Measurements from ENCODE around the gene BAZ1B.

Gene BAZ1B

DNA sequence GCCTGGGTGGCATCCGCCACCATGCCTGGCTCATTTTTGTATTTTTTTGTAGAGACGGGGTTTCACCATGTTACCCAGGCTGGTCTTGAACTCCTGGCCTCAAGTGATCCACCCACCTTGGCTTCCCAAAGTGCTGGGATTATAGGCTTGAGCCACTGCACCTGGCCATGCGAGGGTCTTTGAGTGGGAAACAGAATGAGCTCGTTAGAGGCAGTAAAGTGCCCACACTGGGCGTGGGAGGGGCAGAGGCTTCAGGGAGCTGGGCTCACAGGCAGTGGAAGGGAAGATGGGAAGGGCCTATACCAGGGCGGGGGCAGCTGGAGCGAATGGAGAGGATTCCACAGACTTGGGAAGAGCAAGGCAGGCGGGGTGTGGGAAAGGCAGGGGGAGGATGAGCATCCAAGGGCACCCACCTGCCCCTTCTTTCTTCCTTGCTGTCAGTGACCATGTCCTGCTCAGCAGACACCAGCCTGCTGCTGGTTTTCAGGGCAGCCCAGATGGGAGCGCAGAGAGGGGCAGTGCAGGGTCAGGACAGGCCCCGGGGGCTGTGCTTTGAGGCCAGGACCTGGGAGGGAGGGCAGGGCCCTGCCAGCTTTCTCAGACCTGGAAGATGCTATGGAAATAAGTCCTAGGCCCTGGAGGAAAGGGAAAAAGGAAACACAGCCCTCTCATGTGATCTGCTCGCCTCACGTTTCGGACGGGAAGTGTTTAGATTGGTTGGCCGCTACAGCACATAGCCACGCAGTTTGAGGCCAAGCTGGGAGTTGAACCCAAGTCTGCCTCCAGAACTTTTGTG is 84.3 kb downstream of the BAZ1B start:
- H3K27ac ChIP-seq (ENCODE audit: low read depth, low read length, poor library complexity, severe bottlenecking): no peak overlapping the region
- no peaks in the 10 kb centered on the region for H3K9me3 ChIP-seq (ENCODE audit: low read length)
- H3K9ac ChIP-seq (ENCODE audit: low read length): no peak overlapping the region
- H3K9me2 ChIP-seq (ENCODE audit: low read depth, low read length): no peaks in the 10 kb centered on the region
- no peaks in the 10 kb centered on the region for H3K79me2 ChIP-seq (ENCODE audit: insufficient read depth, low read length)
- no peaks in the 10 kb centered on the region for H3F3A ChIP-seq (ENCODE audit: insufficient read depth, low read length)
- TF ChIP-seq, protein P1, sequence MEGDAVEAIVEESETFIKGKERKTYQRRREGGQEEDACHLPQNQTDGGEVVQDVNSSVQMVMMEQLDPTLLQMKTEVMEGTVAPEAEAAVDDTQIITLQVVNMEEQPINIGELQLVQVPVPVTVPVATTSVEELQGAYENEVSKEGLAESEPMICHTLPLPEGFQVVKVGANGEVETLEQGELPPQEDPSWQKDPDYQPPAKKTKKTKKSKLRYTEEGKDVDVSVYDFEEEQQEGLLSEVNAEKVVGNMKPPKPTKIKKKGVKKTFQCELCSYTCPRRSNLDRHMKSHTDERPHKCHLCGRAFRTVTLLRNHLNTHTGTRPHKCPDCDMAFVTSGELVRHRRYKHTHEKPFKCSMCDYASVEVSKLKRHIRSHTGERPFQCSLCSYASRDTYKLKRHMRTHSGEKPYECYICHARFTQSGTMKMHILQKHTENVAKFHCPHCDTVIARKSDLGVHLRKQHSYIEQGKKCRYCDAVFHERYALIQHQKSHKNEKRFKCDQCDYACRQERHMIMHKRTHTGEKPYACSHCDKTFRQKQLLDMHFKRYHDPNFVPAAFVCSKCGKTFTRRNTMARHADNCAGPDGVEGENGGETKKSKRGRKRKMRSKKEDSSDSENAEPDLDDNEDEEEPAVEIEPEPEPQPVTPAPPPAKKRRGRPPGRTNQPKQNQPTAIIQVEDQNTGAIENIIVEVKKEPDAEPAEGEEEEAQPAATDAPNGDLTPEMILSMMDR (IDR thresholded peaks at IDR 0.05; ENCODE audit: low read length): no peak
- TF ChIP-seq EZH2 (IDR thresholded peaks at IDR 0.05; ENCODE audit: borderline replicate concordance, low read length): no peak
- peaks cover 40% of the 10 kb centered on the region for H3K36me3 ChIP-seq (ENCODE audit: insufficient read depth, low read length)
- no peaks in the 10 kb centered on the region for H4K20me1 ChIP-seq (ENCODE audit: insufficient read depth, low read length)
- H3K4me1 ChIP-seq (ENCODE audit: insufficient read depth, low read length, severe bottlenecking): no peaks in the 10 kb centered on the region
- H2AFZ ChIP-seq (ENCODE audit: low read length): no peak overlapping the region
- H3K4me2 ChIP-seq (ENCODE audit: low read length): no peak overlapping the region
- no peak overlapping the region for H3K4me3 ChIP-seq (ENCODE audit: low read depth, low read length, poor library complexity, severe bottlenecking)
- no peaks in the 10 kb centered on the region for H3K27me3 ChIP-seq (ENCODE audit: insufficient read depth, low read length)

DNA sequence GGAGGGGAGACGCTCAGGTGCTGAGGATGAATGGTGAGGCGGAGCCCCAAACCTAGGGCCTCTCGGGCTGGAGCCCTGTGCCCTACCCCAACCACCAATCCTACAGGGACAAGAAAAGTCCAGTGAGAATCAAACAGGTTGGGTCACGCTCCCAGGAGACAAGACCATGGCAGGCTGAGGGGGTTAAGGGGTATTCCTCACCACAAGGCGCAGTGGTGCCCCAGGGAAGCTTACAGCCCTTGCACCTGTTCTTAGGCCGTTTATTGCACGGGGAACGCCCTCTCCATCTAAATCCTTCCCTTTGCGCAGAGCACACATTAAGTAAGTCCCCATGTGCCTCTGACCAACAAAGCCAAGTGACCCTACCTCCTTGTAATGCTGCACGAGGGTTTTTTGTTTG is 85.0 kb downstream of the BAZ1B start:
- TF ChIP-seq, protein P1 (IDR thresholded peaks at IDR 0.05; ENCODE audit: low read length): no peak
- TF ChIP-seq EZH2 (IDR thresholded peaks at IDR 0.05; ENCODE audit: borderline replicate concordance, low read length): no peak
- H3K4me2 ChIP-seq (ENCODE audit: low read length): no peak overlapping the region
- no peaks in the 10 kb centered on the region for H3K9me2 ChIP-seq (ENCODE audit: low read depth, low read length)
- H3K36me3 ChIP-seq (ENCODE audit: insufficient read depth, low read length): peaks cover 32% of the 10 kb centered on the region
- no peaks in the 10 kb centered on the region for H3K27me3 ChIP-seq (ENCODE audit: insufficient read depth, low read length)
- no peaks in the 10 kb centered on the region for H3K9me3 ChIP-seq (ENCODE audit: low read length)
- H3K4me3 ChIP-seq (ENCODE audit: low read depth, low read length, poor library complexity, severe bottlenecking): no peak overlapping the region
- no peak overlapping the region for H3K27ac ChIP-seq (ENCODE audit: low read depth, low read length, poor library complexity, severe bottlenecking)
- H2AFZ ChIP-seq (ENCODE audit: low read length): no peak overlapping the region
- H3K79me2 ChIP-seq (ENCODE audit: insufficient read depth, low read length): no peaks in the 10 kb centered on the region
- no peaks in the 10 kb centered on the region for H3K4me1 ChIP-seq (ENCODE audit: insufficient read depth, low read length, severe bottlenecking)
- H3K9ac ChIP-seq (ENCODE audit: low read length): no peak overlapping the region
- H3F3A ChIP-seq (ENCODE audit: insufficient read depth, low read length): no peaks in the 10 kb centered on the region
- H4K20me1 ChIP-seq (ENCODE audit: insufficient read depth, low read length): no peaks in the 10 kb centered on the region

DNA sequence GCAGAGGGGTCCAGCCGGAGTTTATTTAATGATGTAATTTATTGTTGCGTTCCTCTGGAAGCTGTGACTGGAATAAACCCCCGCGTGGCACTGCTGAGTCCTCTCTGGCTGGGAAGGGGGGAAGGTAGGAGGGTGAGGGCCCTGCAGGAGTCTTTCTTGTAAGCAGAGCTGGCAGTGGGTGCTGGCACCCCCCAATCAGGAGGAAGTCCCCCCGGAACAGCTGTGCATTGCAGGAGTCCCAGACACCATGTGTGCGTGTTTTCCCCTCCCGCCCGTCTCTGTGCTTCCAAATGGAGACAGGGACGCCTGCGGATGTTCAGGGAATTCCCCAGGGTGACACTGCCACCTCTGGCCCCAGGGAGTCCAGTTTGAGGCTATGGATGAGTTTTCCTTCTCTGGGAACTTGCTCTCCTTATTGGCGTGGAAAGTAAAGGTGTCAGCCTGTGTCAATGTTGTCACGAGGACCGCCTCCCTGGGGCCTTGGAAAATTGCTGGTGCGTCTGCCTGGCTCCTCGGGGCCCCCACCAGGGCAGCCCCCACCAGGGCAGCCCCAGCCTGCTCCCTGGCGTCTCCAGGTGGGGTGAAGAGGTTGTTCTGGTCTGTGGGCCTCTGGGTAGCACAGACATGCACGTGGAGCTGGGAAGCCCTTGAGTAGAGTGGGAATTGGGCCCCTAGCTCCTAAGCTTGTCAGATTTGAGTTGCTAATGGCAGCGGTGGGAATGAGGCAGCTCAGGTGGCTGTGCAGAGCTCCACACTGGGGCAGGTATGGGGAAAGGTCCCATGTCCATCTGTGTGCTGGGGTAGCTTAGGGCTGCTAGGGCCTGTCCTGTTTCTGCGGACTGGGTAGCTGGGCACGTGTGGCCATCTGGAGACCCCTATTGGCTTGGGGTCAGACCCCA is 85.8 kb downstream of the BAZ1B start:
- Histone ChIP-seq H3K27ac (ENCODE audit: low read depth, low read length, poor library complexity, severe bottlenecking) (no peak overlapping the region), H3K9me3 (ENCODE audit: low read length) (no peaks in the 10 kb centered on the region), H3K36me3 (ENCODE audit: insufficient read depth, low read length) (peaks cover 24% of the 10 kb centered on the region), H2AFZ (ENCODE audit: low read length) (no peak overlapping the region), H3K79me2 (ENCODE audit: insufficient read depth, low read length) (no peaks in the 10 kb centered on the region), H3K9ac (ENCODE audit: low read length) (no peak overlapping the region), H3K4me2 (ENCODE audit: low read length) (no peak overlapping the region), H3K27me3 (ENCODE audit: insufficient read depth, low read length) (no peaks in the 10 kb centered on the region), H4K20me1 (ENCODE audit: insufficient read depth, low read length) (no peaks in the 10 kb centered on the region), H3K4me1 (ENCODE audit: insufficient read depth, low read length, severe bottlenecking) (no peaks in the 10 kb centered on the region), H3F3A (ENCODE audit: insufficient read depth, low read length) (no peaks in the 10 kb centered on the region), H3K9me2 (ENCODE audit: low read depth, low read length) (no peaks in the 10 kb centered on the region), H3K4me3 (ENCODE audit: low read depth, low read length, poor library complexity, severe bottlenecking) (no peak overlapping the region)
- no peak for TF ChIP-seq EZH2 (IDR thresholded peaks at IDR 0.05; ENCODE audit: borderline replicate concordance, low read length)
- TF ChIP-seq, protein P1 (IDR thresholded peaks at IDR 0.05; ENCODE audit: low read length): no peak

All from OCI-LY1 (cell line).